PC-9 (cell line): Measurements from ENCODE around the gene PSG2. TPM values are rescaled to one million over a fixed set of nuclear protein-coding genes. Genes with fewer than 3 reads are reported as not detected.
A peak's percentile ranks its signal among the peaks of the same experiment; 100 is the strongest.
"Not testable (repeated sequence)": the region's sequence is repeated elsewhere in the genome, so short reads cannot be mapped to it uniquely, and the experiment has no call there.

Experiments
- BruUV-seq: library from RNA; stranded (reverse); fragments of 400-500 nt; replicated peaks from 2 replicates; lab custom pipeline; 2021; lab: Mats Ljungman, UMichigan
- CTCF ChIA-PET: fragments of 300-600 bp; sonication (Branson Sonifier 250); formaldehyde crosslinking; loops from one replicate; lab custom pipeline; 2022; ENCODE audit warnings: antibody characterized with exemption; lab: Charles Lee
- POLR2A ChIA-PET: fragments of 300-600 bp; sonication (Branson Sonifier 250); formaldehyde crosslinking; loops from one replicate; lab custom pipeline; 2022; ENCODE audit warnings: antibody characterized with exemption; ENCODE audit not compliant: unreplicated experiment; lab: Charles Lee
- DNase-seq, 2 experiments: peaks; one replicate each; pipeline versions ENCODE4 v3.0.0 to v3.0.0-alpha.2; 2015 to 2022; ENCODE audit warnings: mixed read lengths in 1 of 2
- H2AFZ ChIP-seq: fragments of 200-600 bp; sonication (generic); 2 replicates; pipeline ENCODE4 v1.8.1; 2017; ENCODE audit warnings: antibody characterized with exemption
- H3F3A ChIP-seq: fragments of 200-600 bp; sonication (generic); 2 replicates; pipeline ENCODE4 v1.8.1; 2017; ENCODE audit warnings: antibody characterized with exemption, mild to moderate bottlenecking, low read depth; ENCODE audit not compliant: insufficient read depth
- H3K27ac ChIP-seq: fragments of 200-600 bp; sonication (generic); 2 replicates; pipeline ENCODE4 v1.6.1; 2016; ENCODE audit warnings: mixed run types
- H3K27me3 ChIP-seq: fragments of 200-600 bp; sonication (generic); 2 replicates; pipeline ENCODE4 v1.6.1; 2016; ENCODE audit warnings: low read depth, mixed run types; ENCODE audit not compliant: insufficient read depth
- H3K36me3 ChIP-seq: fragments of 200-600 bp; sonication (generic); 2 replicates; pipeline ENCODE4 v1.6.1; 2016; ENCODE audit warnings: low read depth, mixed run types
- H3K4me1 ChIP-seq: fragments of 200-600 bp; sonication (generic); replicated peaks from 2 replicates; pipeline ENCODE4 v1.6.1; 2016; ENCODE audit warnings: mixed run types; ENCODE audit not compliant: insufficient read depth
- H3K4me2 ChIP-seq: fragments of 200-600 bp; sonication (generic); 2 replicates; pipeline ENCODE4 v1.6.1; 2017; ENCODE audit warnings: mixed run types
- H3K4me3 ChIP-seq: fragments of 200-600 bp; sonication (generic); 2 replicates; pipeline ENCODE4 v1.6.1; 2016; ENCODE audit warnings: mixed run types
- H3K79me2 ChIP-seq: fragments of 200-600 bp; sonication (generic); 2 replicates; pipeline ENCODE4 v1.6.1; 2017; ENCODE audit warnings: low read depth, mixed run types
- H3K9me2 ChIP-seq: fragments of 200-600 bp; sonication (generic); 2 replicates; pipeline ENCODE4 v1.8.1; 2017; ENCODE audit warnings: mild to moderate bottlenecking; ENCODE audit not compliant: insufficient read depth
- H3K9me3 ChIP-seq: fragments of 200-600 bp; sonication (generic); 2 replicates; pipeline ENCODE4 v1.8.1; 2016; ENCODE audit warnings: low read depth; ENCODE audit not compliant: insufficient read depth
- H4K20me1 ChIP-seq: fragments of 200-600 bp; sonication (generic); 2 replicates; pipeline ENCODE4 v1.8.1; 2017; ENCODE audit not compliant: insufficient read depth
- EZH2 ChIP-seq: fragments of 200-600 bp; sonication (generic); IDR thresholded peaks from 2 replicates; pipeline ENCODE4 v1.8.0; 2017; ENCODE audit warnings: antibody characterized with exemption, low read depth
- intact Hi-C: fragments of 100-400 bp; cut with micrococcal nuclease; formaldehyde crosslinking; loops from one replicate; pipeline ENCODE4 v1.10.0; 2022; ENCODE audit not compliant: unreplicated experiment
- total RNA-seq: library from RNA; stranded (reverse); gene quantifications from 2 replicates; pipeline ENCODE4 v1.2.3, GENCODE V29; 2021
- TF ChIP-seq, protein P1 (sequence below): fragments of 200-600 bp; sonication (generic); conservative IDR thresholded peaks from 2 replicates; pipeline ENCODE4 v1.6.1; 2017; ENCODE audit warnings: mixed run types, antibody characterized with exemption, mild to moderate bottlenecking, moderate library complexity

Gene PSG2
- total RNA-seq, 1 experiment from 2014 or later = not detected

DNA sequence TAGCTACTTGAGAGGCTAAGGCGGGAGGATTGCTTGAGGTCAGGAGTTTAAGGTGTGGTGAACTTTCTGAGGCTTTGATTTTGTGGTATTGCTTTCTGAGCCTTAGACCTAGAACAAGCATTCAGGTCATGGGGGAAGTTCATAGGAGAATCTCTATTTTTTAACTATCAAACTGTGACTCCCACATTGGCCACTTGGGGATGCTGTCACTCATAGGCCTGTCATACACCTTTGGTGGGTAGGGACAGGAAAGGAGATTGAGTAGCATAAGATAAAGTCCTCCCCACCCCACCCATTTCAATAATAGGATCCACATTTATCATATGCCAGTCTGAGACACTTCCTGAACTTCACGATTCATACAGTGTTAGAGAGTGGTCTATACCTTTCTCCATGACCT is 41.9 kb upstream of the PSG2 start:
- TF ChIP-seq, protein P1, sequence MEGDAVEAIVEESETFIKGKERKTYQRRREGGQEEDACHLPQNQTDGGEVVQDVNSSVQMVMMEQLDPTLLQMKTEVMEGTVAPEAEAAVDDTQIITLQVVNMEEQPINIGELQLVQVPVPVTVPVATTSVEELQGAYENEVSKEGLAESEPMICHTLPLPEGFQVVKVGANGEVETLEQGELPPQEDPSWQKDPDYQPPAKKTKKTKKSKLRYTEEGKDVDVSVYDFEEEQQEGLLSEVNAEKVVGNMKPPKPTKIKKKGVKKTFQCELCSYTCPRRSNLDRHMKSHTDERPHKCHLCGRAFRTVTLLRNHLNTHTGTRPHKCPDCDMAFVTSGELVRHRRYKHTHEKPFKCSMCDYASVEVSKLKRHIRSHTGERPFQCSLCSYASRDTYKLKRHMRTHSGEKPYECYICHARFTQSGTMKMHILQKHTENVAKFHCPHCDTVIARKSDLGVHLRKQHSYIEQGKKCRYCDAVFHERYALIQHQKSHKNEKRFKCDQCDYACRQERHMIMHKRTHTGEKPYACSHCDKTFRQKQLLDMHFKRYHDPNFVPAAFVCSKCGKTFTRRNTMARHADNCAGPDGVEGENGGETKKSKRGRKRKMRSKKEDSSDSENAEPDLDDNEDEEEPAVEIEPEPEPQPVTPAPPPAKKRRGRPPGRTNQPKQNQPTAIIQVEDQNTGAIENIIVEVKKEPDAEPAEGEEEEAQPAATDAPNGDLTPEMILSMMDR = no peak; the same call in 1 of the 2 replicates
- no peak for TF ChIP-seq EZH2
- no peaks in the 10 kb centered on the region for H3K9me2 ChIP-seq
- H3K4me3 ChIP-seq = no peak overlapping the region
- peaks cover 23% of the 10 kb centered on the region for H3K4me1 ChIP-seq
- 0 out of 2 replicates have a peak, but pooled peaks cover 5% of the 10 kb centered on the region for H3K9me3 ChIP-seq
- CTCF ChIA-PET = no interaction called here
- no TSS peak for BruUV-seq
- no peaks in the 10 kb centered on the region for H3K79me2 ChIP-seq
- H3F3A ChIP-seq = peaks cover 8% of the 10 kb centered on the region; the same call in 1 of the 2 replicates
- no peak overlapping the region for H2AFZ ChIP-seq
- no peak overlapping the region for H3K4me2 ChIP-seq
- intact Hi-C loops = no loop called here
- DNase-seq = no peak
- H3K27me3 ChIP-seq = no peaks in the 10 kb centered on the region
- H3K27ac ChIP-seq = no peak overlapping the region
- H3K36me3 ChIP-seq = no peaks in the 10 kb centered on the region
- no peaks in the 10 kb centered on the region for H4K20me1 ChIP-seq
- POLR2A ChIA-PET = no interaction called here

DNA sequence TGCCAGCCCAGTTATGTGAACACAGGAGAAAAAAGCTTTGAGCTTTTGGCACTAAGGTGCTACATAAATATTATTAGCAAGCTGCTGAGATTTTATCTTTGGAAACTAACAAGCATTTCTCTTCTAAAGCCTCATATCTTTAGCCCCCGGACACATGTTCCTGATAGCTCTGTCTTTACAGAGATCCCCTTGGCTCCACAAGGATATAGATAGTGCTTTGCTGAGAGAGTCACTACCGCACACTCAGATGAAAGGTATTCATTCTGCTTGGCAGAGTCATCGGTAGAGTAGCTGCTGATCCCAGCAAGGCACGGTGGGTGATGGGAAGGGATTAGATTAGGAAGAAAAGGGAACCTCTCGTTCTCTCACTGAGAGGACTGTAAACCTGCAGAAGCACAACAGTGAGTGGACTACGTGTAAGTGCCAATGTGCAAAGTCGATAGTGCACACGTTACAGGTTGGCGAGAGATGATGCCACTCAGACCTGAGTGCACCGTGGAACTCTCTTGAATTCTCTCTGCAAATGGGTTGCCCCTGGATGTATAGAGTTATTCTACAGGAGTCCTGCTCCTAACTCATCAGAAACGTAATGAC is 38.0 kb upstream of the PSG2 start:
- H3K4me1 ChIP-seq = peaks cover 29% of the 10 kb centered on the region
- not testable (repeated sequence) for H3K9me3 ChIP-seq, H4K20me1 ChIP-seq, H3K4me3 ChIP-seq, H3K79me2 ChIP-seq, H3K27me3 ChIP-seq, BruUV-seq, H3K36me3 ChIP-seq, H2AFZ ChIP-seq, H3K9me2 ChIP-seq
- peak overlapping the region; percentile 50 for H3K4me2 ChIP-seq
- intact Hi-C loops = loop anchor here (1.0 kb wide), 1 partner anchor 62 kb away; no protein-coding TSS in a partner anchor
- H3K27ac ChIP-seq = peak overlapping the region; percentile 72
- peaks cover 12% of the 10 kb centered on the region; the same call in 1 of the 2 replicates for H3F3A ChIP-seq
- DNase-seq = peak; percentile 66 to 93
- ChIA-PET CTCF (interaction anchor here (0.5 kb wide), 1 partner anchor 43 kb away, joined by 3 read pairs; no protein-coding TSS in a partner anchor), POLR2A (interaction anchor here (0.8 kb wide), 1 partner anchor 39 kb away, joined by 3 read pairs; no protein-coding TSS in a partner anchor)

DNA sequence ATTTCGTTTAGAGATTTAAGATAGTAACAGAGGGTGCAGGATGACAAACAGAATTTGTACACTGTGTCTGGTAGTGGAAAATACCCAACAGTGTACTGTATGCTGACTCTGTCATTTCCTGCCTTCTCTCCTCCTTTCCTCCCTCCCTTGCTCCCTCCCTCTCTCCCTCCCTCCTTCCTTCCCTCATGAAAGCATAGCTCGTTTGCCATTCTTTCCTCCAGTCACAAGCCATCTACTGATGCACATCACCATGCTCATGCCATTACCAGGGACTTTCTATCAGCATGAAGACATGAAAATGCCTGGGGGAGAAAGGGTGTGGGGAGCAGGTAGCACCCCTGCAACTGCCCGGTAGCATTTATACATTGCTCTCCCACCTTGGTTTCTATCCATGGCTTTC is 37.0 kb upstream of the PSG2 start:
- H3K36me3 ChIP-seq, intact Hi-C loops, POLR2A ChIA-PET, H2AFZ ChIP-seq, BruUV-seq, H3K4me3 ChIP-seq, H3K9me2 ChIP-seq, H3K27me3 ChIP-seq, H4K20me1 ChIP-seq, H3K79me2 ChIP-seq, H3K9me3 ChIP-seq: not testable (repeated sequence)
- Histone ChIP-seq H3K27ac (peak overlapping the region; percentile 72), H3K4me1 (peaks cover 29% of the 10 kb centered on the region), H3K4me2 (peak overlapping the region; percentile 50), H3F3A (peaks cover 12% of the 10 kb centered on the region; the same call in 1 of the 2 replicates)
- peak in 1 of 2 experiments; percentile 1 for DNase-seq
- CTCF ChIA-PET = interaction anchor here (0.6 kb wide), 1 partner anchor 144 kb away, joined by 7 read pairs; no protein-coding TSS in a partner anchor

DNA sequence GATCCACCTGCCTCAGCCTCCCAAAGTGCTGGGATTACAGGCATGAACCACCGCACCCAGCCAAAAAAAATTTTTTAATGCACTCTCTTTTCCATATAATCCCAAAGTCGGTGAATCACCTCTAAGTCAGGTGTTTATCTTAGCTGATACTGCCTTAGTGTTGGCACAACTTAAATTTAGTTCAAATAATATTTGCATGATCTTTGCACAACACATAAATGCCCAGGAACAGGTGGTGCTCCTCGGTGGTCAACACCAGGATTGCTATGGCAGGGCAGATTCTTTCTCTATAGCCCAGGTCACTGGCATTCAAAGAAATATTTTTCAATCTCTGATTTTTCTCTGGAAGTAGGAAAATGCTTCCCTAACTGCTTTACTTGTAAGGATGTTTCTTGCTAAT is 33.9 kb upstream of the PSG2 start:
- not testable (repeated sequence) for DNase-seq, H3K27me3 ChIP-seq

DNA sequence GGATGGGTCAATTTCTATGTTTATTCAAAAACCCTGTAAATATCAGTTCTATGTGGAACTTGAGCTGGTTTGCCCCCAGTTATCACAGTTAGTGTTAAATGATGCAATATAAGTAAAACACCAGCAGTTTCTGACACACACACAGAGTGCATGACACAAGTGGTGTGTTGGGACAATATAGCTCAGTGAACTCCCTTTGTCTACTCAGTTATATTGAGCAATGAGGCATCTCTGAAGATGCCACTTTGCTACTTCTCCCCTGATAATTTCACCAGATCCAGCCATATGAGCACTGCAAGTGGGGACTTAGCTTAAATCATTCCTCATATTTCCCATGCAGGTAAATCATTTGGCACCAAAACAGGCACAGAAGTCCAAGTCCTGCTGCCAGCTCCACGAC is 33.0 kb upstream of the PSG2 start:
- BruUV-seq, intact Hi-C loops: not testable (repeated sequence)

More for the DNA sequence above, 33.9 kb upstream of the PSG2 start:
- H2AFZ ChIP-seq, H3K9me2 ChIP-seq, CTCF ChIA-PET, H4K20me1 ChIP-seq, H3K36me3 ChIP-seq, H3K9me3 ChIP-seq, BruUV-seq, H3K4me2 ChIP-seq, intact Hi-C loops, POLR2A ChIA-PET, H3K27ac ChIP-seq, H3K79me2 ChIP-seq, H3K4me3 ChIP-seq: not testable (repeated sequence)
- Histone ChIP-seq H3K4me1 (peaks cover 26% of the 10 kb centered on the region), H3F3A (peaks cover 12% of the 10 kb centered on the region; the same call in 1 of the 2 replicates)

DNA sequence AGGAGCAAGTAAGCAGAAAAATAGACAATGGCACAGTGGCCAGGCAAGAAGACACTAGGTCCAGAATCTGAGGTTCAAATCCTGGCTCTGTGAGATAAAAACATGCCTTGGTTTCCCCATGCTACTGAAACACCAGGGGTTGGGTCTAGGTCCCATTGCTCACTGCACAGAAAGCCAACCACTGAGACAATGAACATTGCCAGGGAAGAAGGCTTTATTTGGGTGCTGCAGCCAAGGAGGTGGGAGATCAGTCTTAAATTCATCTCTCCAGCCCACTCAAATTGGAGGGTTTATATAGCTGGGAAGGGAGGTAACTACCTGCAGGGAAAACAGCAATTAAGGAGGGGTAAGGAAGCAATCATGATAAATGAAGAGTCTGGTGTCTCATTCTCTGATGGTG is 32.6 kb upstream of the PSG2 start:
- H3K9me2 ChIP-seq, BruUV-seq, DNase-seq, H3K4me3 ChIP-seq, H3K27ac ChIP-seq, intact Hi-C loops, POLR2A ChIA-PET, CTCF ChIA-PET, H4K20me1 ChIP-seq, H3K36me3 ChIP-seq, H3K27me3 ChIP-seq, H3K4me2 ChIP-seq, H2AFZ ChIP-seq, H3K9me3 ChIP-seq, H3K79me2 ChIP-seq: not testable (repeated sequence)
- Histone ChIP-seq H3K4me1 (peaks cover 17% of the 10 kb centered on the region), H3F3A (peaks cover 11% of the 10 kb centered on the region; the same call in 1 of the 2 replicates)

More for the DNA sequence above, 33.0 kb upstream of the PSG2 start:
- H3K27me3 ChIP-seq, POLR2A ChIA-PET, H3K36me3 ChIP-seq, H3K4me2 ChIP-seq, H3K9me3 ChIP-seq, H3K27ac ChIP-seq, DNase-seq, H4K20me1 ChIP-seq, H3K79me2 ChIP-seq, H3K9me2 ChIP-seq, H2AFZ ChIP-seq, H3K4me3 ChIP-seq, CTCF ChIA-PET: not testable (repeated sequence)
- Histone ChIP-seq H3F3A (peaks cover 12% of the 10 kb centered on the region; the same call in 1 of the 2 replicates), H3K4me1 (peaks cover 22% of the 10 kb centered on the region)
